HG03342 (cell line): ENCODE results near the gene DPP4.

Source experiments
- ATAC-seq: cut with Tn5 transposase; IDR thresholded peaks from one replicate; pipeline ENCODE4 v1.9.1; 2021; ENCODE audit warnings: mild to moderate bottlenecking, moderate library complexity; ENCODE audit not compliant: unreplicated experiment

DPP4 gene

DNA sequence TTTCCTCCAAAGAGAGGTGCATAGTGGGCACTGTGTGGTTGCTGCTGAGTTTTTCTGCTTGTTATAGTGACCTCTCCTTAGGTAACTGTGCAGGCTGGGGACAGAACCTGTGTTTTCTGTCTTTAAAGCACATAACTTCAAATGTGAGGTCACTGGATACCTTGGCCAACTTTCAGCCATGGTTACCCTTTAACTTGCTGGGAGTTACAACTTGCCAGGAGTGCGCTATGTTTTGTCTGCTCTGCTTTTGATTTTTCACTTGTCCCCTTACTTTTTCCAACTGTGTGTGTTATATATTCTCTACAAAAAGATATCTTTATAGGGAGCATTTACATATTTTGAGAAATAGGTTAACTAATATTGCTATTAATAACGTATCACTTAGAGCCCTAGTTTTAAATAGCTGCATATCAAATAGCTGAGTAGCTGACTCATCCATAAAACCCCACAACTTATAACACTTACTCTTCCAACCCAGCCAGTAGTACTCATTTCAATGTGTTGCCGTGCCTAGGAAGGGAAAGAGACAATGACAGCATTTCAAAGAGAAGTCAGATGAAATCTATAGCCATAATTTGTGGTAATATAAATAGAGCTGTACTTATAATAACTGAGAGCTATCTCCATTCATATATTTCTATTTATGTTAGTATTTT is 51.6 kb downstream of the DPP4 start:
- ATAC-seq: no peak

DNA sequence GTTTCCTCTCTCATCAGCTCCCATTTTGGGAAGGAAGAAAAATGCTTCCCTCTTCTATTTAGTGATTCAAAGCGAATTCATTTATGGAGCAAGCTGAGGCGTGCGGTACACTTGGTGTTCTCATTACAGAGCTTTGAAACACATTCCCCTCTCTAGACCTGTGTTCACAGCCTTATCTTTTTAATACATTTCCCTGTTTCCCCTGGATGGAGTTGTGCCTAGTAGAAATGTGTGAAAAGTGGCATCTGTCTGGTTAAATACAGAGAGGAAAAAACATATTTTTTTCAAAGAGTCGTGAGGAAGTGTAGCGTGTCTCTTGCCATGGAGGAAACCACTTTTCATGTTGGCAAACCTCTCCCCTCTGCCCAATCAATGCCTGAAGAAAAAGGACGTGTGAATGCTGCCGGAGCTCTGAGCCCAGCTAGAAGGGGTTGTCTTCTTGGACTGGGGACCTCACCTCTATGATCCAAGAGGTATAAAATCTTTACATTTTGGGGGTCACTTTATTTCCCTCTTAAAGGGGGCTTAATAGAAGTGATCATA is 52.4 kb downstream of the DPP4 start:
- ATAC-seq: no peak

DNA sequence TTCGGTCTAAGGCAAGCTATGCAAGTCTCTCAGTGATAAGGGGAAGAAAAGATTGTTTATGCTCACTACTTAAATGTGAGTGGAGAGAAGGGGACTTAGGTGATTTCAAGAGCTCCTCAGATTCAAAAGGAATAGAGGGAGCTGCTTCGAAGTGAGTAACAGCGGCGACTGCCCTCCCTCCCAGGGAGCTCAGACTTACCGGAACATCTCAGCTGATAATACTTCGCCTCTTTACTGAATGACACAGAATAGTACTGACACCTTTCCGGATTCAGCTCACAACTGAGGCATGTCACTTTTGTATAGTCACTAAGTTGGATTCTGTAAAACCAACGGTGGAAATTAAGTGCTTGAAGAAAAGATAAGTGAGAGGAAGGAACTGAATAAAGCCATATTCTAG is 55.5 kb downstream of the DPP4 start:
- ATAC-seq: no peak

DNA sequence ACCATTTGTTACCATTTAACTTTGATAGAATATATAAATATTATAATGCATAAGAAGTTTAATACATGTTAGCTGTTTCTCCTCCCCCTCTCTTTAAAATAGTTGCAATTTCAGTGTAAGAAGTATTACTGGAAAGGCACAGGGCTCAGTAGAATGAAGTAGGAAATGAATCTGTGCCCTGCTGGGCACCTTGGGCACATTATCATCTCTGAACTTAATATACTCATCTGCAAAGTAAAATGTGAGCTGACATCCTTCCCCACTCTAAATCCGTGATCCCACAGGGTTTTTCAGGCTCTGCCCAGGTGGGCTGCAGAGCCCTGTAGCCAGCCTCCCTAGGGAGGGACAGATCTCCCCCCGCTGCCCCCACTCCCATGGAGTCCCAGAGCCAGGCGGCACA is 56.8 kb downstream of the DPP4 start:
- no peak for ATAC-seq

DNA sequence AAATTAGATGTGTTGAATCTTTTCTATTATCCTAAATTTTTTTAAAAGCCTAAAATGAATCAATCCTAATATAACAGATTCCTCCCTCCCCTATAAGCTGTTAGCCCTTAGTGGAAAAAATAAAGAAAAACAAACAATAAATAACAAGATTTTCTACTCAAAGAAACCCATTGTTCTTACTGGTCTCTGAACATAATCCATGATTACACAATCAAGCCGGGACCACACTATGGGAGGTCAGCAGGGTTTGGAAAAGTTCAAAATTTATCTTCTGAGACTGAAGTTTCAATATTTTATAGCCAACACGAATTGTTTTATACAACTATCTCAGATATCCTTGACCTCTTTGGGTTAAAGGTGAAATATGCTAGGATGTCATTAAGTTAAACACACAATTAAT is 57.9 kb downstream of the DPP4 start:
- ATAC-seq: no peak

DNA sequence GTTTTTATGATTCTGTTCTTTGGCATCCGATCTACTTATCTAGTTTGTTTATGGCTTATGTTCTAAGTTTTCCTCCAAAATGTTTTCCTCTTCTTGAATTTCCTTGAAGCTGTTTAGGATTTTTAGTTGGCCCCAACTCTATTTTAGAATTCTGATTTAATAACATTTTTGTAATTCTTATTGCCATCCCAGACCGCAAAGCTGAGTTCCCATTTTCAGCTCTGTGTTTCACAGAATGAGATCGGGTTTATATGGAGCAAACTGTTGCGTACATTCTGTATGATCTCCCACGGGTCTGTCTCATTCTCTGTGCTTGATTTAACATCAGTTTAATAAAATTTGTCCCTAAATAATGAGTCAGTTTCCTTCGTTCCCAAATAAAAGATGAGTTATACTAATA is 59.3 kb downstream of the DPP4 start:
- no peak for ATAC-seq

DNA sequence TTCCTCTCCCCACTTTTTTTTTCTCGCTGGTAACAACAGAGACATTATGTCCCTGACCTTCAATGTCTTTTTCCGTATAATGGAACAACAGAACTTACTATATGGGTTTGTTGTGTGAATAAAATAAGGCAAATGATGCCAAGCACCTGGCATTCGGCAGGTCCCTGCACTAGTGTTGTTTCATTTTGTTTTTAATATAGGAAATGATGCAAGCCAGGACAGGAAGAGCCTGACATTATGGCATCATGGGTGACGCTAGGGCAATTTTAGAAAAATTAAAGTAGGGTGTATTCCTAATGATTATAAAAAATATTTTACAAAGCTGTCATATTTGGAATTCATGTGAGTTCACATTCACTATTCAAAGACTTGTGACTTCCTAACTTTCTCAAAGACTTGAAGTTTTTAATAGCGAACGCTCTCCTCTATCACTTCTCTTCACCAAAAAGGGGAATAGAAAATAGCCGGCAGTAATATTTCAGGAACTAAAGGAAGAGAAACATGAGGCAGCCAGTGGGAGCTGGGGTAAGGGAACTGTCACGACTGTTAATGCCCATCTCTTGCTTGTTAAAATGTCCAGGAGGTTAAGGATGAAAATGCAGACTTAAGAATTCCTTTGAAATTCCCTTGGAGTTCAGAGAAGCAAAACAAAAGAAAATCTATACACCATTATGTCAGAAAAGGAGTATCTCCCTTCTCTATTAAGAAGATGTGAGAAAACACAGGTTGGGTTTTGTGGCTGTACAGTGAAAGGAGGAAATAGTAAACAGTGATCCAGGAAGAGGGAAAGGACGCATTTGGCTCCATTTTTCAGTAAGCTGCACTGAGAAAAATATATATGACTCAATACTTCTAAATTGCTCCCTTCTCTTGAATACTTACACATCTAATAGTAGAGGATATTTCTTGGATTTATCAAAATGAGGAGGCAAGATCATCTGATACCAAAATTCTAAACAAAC is 60.2 kb downstream of the DPP4 start:
- no peak for ATAC-seq

DNA sequence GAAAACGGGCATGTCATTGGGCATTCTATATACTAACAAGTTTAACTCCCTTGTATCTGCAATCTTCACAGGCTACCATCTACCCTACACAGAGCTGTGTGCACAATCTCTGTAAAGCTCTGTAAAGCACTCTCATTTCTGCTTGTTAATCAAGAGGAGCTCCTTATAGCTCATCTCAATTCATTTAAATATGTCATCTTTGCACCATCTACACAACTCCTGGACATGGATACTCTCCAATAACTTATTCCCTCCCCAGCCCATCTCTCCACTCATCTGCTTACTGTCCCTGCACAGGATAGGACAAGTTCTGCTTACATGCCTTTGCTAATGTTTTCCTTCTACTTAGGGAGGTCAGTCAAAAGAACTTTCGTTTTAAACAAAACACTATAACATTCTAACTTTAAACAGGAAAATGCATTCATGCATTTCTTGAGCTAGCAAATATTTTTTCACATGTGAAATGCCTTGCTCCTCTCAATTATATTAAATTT is 61.4 kb downstream of the DPP4 start:
- ATAC-seq: no peak

DNA sequence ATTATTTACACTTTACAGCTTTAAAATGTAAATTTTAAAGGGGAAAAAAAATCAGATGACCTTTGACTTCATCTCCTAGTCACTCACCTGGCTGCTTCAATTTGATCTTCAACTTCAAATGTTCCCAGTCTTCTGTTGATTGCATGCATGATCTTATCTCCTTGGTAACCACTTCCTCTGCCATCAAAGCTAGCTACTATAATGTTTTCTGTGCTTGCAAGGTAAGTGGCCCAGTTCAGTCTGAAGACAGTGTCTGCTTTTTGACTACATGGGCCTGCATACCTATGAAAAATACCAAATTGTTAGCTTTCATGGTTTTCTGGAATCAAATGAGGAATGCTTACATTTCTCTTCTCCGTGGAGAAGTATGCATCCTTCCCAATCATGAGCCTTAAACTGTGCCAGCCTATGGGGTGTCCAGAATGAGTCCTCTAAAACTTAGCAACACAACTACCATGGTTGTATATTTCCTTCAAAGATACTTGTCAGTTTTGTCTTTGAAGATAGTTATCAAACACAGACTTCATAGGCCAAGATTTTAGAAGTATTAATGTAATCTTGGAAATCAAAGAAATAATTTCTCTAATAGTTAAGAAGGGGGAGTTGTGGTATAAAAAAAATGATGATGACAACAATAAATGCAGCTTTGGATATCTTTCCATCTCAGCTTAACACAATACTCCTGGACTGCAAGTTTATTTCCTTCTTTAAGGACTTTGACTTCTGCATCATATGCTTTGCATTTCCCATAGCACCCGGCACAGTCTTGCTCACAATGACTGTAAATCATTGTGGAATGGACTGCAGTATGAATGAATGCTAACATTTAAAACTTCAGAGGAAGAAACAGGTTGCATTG is 62.1 kb downstream of the DPP4 start:
- ATAC-seq: no peak

DNA sequence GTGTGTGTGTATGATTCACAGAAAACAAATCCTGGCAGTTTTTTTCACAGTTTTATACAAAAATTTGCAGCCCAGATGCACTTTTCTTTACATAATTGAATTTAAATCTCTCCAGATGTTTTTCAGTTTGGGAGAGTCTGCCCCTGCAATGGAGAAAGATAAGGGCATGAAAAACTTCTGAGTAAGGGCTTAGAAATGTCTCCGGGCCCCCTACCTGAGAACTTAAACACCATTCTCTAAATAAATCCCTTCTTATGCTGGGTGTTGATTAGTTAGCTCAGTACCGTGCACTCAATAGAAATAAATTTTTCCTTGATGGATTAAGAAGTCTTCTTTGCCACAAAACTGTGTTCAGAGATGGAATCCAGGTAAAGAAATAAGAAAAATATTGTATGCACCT is 64.5 kb downstream of the DPP4 start:
- no peak for ATAC-seq

DNA sequence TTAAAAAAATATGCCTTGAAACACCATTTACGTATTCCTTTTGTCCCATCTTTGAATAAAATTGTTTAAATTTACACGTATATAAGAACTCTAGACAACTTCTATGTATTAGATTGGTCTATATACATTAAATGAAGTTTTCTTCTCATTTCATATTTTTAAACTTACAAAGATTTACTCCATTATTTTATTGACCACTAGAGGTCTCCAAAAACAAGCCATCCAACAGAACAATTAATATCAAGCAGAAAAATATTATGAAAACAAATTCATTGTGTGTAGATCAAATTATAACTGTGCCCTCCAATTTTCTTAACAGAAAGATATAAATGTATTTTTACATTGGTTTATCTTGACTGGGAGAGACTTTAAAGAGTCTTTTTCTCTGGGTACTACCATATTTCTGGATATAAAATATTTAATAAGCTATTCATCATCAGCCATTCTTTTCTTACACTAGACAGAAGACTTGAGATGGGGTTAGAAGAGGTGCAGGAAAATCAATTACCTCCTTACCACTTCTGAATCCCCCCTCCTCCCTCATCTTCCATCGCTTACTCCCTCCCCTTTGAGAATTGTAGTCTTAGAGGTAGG is 66.5 kb downstream of the DPP4 start:
- ATAC-seq: no peak

DNA sequence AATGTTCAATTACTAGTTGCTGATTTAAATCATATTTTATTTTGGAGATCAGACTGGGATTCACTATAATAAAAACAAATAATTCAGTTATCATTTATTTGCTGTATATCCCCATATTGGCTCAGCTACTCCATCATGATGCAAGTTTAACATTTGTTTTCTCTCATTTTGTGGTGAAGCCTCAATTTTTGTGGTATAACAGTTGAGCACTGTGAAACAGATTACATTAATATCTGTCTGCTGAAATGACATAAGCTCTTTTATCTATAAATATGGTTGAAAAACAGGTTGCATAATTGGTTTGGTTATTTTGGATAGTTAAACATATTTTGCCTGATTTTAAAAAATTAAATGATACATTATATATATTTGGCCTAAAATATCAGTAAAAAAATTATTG is 67.7 kb downstream of the DPP4 start:
- ATAC-seq: no peak

DNA sequence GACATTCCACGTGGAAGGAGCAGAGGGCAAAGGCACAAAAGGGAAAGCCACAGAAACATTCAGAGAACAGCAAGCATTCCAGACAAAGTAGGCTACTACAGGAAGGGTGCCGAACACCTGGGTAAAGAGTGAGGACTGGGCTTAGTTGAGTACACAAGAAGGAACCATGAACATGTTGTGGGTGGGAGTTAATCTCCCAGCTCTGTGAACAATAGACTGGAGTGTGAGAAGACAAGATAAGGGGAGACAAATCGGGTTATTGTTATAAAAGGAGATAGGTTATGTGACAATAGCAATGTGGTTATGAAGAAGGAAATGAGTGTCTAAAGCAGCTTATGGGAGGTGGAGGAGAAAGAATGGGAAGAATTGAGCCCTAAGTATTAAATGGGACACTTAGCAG is 70.0 kb downstream of the DPP4 start:
- ATAC-seq: no peak

DNA sequence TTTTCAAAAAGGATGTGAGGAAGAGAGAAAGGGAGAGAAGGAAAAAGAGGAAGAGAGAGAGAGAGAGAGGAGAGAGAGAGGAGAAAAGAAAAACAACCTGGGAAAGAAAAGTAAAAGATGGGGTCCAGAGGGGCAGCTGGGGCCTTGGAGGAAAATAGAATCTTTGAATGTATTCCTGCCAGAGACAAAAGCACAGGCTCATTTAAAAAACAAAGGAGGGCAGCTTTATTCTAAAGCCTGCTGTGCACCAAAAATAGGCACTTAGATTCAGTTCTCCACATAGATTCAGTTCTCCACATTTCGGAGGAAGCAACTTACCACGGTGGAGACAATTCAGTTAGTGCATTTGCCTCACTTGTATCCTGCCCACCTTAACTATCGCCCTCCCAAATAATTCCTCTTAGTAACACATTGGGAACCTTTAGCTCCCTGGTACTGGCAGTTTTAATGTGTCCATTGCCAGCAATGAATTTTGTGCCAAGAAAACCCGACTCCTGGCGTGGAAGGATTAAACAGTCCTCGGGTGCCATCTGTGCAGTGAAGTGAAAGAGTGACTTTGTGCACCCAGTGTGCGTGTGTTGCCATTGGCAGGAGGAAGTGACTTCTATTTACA is 71.3 kb downstream of the DPP4 start:
- ATAC-seq: no peak

DNA sequence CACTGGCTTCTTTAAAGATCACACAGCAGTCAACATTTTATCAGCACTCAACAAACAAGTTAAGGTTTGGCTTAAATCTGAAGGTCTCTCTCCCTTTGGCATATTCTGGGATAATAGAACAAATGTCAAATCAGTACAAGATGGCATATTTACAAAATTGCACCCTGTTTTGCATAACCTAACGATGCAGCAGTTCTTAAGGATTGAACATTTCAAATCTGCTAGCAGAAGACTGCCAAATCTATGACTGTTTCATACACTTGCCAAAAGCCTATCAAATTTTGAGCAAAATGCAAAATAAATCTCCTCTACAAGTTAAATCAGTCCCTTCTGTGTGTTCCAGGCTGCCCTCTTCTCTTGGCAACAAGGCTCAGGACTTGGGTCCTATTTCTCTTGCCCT is 73.6 kb downstream of the DPP4 start:
- no peak for ATAC-seq

DNA sequence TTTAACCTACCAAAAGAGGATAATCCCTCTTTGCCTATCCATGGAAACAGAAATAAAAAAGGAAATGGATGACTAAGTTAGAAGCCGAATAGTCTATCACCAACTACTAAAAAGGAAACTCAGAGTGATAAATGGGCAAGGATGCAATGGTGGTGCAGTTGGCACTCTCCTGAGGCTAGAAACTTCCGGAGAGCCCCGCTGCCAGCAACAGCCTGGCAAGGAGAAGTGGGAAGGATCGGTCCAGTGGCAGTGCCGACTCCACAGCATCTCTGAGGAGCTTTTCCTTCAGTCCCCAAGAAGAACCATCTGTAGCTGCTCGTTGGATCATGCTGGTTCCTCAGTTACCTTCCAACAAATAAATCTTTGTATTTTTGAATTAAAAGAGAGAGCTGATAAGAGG is 74.7 kb downstream of the DPP4 start:
- no peak for ATAC-seq

DNA sequence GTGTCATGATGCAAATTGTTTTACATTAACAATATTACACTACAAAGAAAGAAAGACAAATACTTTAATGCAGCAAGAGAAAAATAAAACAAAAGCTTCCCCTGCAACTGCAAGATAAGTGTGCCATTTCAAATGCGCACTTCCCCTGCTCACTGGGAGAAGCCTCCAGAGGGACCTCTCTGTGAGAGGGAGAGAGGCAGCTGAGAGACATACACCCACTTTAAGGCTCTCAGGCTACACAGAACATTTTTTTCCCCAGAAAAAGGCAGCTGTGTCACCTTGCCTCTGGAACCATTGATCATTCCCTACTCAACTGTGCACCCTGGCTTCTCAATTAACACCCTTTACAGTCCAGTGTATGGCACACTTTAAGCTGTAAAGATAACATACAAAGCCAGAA is 75.2 kb downstream of the DPP4 start:
- no peak for ATAC-seq

DNA sequence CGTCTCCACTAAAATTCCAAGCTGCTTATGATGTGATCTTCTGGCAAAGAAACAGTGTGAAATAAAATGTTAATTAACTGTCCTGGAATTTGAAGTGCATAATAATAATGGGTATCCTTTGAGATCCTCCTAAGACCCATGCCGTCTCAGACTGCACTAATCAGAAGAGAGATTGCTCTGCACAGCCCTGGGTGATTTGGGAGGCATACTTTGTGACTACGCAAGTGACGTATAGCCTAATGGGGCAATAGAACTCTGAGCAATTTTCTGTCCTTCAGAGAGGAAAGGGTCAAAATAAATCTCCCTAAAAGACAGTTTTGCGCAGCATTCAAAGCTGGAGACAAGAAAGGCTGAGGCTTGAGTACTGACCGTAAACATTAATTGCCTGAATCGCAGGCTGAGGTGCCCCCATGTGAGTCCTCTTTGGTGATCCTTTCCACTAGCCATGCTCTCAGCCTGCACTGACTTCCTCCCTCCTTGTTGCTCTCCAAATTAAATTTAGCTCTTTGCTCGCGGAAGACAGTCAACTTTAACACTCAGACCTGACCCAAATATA is 76.0 kb downstream of the DPP4 start:
- no peak for ATAC-seq

DNA sequence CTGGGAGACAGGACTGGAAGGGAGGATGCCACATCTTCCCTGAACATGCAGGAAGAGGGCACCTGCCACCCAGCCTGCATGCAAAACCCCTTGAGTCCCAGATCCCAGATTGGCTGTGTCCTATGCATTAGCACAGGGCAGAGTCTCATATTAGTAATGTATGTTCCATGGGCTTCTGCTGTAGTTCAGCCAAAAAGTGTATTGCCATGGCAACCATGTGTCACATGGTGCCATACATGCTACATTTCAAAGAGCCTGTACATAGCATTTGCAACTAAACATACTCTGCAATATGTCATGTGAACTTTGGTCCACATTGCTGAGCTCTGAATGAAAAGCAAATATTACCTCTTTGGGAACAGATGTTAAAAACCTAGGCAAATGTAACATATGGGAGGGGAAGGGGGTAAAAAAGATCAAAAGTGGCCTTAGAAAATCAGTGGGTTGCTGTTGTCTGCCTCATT is 78.4 kb downstream of the DPP4 start:
- ATAC-seq: no peak
